GM21390 (cell line): Measurements from ENCODE around the gene CTSE.
"Not testable (repeated sequence)": the region's sequence is repeated elsewhere in the genome, so short reads cannot be mapped to it uniquely, and the experiment has no call there.

Experiments used
- ATAC-seq: cut with Tn5 transposase; IDR thresholded peaks from one replicate; pipeline ENCODE4 v1.9.1; 2021; ENCODE audit not compliant: unreplicated experiment

Gene CTSE

DNA sequence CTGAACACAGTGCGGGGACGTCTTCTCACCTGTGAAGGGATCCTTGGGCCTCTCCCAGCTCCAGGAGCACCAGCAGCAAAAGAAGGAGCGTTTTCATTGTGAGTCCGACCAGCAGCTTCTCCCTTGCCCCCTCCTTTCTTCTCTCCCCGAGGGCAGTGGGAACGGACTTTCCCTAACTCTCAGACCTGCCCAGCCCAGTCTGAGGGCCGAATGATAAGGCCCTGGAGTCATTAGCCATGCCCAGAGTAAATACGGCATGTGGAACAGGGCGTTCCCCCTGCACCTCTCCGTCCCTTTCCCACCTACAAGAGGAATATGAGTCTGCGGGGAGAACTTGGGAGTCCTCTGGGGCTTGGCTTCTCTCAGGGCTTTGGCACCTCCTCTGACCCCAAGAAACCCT is at the start of gene CTSE:
Gene CTSE, minus strand, starts transcription at position 201 of the 400 bp plus-strand sequence. Its CDS starts 104 bp downstream, at position 97.
- ATAC-seq = no peak

DNA sequence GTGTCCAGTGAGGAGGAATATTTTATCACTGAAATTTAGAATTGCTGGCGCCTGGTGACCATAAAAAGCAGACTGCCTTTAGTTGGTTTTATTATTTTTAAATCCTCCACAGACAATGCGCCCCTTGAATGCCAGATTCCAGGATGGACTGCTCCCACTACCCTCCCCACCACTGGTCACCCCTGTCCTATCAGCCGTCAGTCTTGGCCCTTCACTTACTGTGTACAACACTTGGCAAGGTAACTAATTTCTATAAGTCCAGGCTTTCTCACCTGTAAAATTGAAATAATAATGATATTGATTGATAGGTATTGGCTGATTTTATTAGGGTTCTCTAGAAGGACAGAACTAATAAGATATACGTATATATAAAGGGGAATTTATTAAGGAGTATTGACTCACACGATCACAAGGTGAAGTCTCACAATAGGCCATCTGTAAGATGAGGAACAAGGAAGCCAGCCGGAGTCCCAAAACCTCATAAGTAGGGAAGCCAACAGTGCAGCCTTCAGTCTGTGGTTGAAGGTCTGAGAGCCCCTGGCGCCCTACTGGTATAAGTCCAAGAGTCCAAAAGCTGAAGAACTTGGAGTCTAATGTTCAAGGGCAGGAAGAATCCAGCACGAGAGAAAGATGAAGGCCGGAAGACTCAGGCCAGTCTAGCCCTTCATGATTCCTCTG is 47.1 kb upstream of the CTSE start:
- ATAC-seq = no peak

DNA sequence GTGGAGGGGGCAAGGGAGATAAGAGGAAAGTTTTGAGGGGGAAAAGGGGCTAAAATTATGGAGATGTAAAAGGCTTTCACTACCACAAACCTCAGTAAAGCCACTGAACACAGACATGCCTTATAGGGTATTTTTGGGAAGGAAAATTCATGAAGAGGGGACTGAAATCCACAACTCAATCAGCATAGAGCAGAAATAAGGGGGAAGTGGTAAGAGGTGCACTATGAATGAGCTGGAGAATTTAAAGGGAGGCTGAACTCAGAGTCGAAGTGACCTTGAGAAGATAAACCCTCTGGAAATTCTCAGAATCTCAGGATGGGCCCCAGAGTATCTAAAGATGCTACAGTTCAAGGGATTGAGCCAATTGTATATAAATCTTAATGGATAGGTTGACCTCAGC is 44.6 kb upstream of the CTSE start:
- ATAC-seq = no peak

DNA sequence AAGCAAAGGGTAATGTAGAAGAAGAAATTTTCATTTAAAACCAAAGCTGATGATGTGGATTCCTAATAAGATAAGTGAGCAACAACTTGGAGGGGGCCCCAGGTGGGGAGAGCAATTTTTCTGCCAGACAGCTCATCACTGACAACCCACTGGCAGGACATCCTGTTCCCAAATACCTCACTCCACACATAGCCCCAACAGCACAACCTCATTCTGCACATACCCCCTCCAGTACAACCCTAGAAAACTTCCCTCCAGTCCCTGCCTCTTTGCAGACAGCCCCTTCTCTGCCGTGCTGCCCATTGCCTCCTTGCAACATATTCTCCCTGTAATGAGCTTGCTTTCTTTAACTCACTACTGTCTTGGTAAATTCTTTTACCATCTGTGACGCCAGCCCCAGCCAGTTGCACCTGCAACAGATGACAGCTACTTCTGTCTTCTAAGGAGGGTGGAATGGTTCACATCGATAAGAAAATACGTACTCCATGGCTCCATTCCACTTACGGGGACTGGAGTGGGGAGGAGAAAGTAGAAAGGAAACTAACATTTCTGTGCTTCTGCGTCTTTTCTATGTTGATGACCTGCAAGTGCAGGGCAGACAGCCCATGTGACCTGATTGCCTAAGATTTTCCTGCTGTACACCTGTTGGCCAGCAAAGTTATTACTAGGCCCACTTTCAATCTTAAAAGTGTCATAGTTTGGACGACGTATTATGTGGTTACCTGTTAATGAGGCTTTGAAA is 44.0 kb upstream of the CTSE start:
- ATAC-seq = no peak

DNA sequence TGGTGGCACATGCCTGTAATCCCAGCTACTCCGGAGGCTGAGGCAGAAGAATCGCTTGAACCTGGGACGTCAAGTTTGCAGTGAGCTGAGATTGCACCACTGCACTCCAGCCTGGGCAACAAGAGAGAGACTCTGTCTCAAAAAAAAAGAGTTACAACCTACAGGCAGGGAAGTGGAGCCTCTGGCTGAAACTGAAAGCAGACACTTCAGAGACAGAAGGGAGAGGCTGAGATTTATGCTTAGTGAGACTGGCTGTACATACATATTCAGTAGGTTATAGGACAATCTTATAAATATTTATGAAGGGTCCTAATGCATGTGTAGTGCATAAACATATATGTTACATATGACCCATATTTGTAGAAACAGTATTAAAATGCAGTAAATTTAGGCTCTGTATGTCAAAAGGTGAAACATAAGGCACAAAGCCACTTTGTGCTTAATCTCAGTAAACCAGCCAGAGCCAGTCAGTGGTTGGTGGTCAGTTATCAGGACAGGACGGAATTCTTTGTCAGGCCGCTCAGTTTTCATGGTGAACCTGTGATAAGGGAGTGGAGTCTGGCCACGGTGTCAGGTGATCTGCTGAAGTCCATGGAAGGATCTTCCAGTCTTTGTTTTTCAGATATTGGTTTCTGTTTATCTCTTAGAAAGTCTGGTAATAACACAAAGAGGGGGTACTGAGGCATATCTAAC is 42.9 kb upstream of the CTSE start:
- peak; percentile 88 for ATAC-seq

DNA sequence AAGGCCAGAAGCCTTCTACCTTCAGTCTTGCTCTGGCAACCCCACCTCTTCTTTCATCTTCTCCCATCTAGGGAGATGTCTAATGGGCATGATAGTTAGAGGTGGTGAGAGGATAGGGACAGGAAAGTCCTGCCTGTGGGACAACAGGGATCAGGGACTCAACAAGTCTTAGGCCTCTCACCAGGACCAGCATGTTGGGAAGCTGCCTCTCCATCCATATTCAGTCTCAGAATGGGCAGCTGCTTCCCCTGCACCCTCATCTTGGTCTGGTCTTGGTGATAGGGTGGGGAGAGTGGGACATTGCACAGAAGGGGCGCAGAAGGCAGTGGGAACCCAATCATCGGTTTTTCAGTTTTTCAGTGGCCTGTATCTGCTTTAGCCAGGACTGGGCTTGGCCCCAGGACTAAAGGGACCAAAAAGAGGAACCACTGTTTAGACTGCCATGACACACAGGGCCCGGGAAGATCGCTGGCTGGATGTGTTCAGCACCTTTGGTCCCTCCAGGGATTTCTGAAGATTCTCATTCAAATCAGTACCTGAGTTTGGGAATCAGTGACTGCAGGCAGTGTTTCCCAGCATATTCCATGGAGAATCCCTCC is 42.0 kb upstream of the CTSE start:
- no peak for ATAC-seq

DNA sequence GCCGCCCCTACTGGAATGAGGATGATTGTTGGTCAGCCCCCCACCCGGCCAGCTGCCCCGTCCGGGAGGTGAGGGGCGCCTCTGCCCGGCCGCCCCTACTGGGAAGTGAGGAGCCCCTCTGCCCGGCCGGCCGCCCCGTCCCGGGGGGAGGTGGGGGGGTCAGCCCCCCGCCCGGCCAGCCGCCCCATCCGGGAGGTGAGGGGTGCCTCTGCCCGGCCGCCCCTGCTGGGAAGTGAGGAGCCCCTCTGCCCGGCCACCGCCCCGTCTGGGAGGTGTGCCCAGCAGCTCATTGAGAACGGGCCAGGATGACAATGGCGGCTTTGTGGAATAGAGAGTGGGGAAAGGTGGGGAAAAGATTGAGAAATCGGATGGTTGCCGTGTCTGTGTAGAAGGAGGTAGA is 40.8 kb upstream of the CTSE start:
- not testable (repeated sequence) for ATAC-seq

DNA sequence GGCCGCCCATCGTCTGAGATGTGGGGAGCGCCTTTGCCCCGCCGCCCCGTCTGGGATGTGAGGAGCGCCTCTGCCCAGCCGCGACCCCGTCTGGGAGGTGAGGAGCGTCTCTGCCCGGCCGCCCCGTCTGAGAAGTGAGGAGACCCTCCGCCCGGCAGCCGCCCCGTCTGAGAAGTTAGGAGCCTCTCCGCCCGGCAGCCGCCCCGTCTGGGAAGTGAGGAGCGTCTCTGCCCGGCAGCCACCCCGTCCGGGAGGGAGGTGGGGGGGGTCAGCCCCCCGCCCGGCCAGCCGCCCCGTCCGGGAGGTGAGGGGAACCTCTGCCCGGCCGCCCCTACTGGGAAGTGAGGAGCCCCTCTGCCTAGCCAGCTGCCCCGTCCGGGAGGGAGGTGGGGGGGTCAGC is 40.3 kb upstream of the CTSE start:
- ATAC-seq = not testable (repeated sequence)

DNA sequence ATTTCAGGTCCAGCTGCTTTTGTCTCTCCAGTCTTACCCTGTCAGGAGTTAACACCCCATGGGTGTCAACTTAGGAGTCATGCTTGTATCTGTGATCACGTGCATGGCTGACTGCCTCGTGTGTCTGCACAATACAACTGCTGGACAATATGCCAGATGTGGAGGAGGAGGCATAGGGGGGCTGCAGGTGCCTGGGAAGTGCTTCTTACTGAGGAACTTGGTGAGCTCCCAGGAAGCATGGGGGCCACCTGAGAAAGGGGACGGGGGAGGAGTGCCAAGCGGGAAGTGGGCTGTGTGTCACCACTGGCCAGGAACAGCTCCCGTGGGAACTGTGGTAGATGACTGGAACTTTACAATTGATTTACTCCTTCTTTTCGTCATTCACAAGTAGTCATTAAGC is 38.8 kb upstream of the CTSE start:
- ATAC-seq = no peak

DNA sequence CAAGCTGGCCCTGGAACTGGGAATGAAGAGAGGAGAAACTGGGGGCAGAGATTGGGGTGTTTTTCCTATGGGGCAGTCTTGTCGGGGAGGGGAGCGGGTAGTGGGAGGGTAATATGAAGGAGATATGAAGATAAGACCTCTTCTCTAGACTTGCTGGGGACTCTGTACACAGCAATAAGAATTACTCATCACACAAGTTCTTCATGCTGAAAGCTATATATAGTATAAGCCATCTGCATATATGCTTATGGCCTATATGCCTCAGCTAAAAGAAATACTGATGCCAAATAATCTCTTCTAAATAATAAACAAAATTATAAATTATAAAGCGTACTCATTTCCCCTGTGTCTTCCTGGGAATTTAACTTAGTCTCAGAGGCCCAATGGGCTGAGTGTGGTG is 37.1 kb upstream of the CTSE start:
- ATAC-seq = no peak

DNA sequence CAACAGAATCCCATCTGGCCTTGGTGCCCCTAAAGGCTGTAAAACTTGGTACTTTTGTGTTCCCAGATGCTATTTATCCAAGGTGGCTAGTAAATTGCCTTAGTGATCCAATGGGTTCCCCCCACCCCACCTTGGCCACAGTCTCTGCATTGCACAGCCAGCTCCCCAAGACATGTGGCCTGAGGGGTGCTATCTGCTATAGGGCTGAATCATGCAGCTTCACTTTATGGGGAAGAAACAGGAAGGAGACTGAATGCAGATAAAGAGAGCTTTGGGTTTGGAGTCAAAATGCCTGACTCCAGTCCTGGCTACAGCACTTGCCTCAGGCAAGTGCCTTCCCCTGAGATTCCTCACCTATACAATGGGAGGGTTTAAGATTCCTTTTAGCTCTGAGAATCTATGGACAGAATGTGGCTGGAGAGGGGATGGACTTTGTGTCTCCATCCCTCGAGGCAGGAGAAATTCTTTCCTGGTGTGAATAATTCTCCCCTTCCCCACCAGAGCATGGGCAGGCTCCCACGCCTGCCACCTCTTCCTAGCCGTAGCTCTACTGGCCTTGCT is 35.7 kb upstream of the CTSE start:
- ATAC-seq = no peak

DNA sequence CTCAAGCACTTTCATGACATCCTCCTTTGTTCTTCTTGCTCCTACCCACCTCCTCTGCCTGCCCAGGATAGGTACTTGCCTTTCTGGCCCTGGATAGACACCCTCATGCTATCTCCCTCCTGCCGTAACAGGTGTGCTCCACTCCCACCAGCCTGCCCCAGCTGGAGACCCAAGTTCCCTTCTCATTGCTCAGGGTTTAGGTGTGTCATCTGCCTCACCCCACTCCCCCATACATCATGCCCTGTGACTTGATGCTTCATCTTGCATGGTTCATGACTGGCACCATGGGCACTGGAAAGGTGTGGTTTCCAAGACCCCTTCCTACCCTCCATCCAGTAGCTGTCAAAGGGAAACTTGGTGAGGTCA is 35.2 kb upstream of the CTSE start:
- no peak for ATAC-seq

DNA sequence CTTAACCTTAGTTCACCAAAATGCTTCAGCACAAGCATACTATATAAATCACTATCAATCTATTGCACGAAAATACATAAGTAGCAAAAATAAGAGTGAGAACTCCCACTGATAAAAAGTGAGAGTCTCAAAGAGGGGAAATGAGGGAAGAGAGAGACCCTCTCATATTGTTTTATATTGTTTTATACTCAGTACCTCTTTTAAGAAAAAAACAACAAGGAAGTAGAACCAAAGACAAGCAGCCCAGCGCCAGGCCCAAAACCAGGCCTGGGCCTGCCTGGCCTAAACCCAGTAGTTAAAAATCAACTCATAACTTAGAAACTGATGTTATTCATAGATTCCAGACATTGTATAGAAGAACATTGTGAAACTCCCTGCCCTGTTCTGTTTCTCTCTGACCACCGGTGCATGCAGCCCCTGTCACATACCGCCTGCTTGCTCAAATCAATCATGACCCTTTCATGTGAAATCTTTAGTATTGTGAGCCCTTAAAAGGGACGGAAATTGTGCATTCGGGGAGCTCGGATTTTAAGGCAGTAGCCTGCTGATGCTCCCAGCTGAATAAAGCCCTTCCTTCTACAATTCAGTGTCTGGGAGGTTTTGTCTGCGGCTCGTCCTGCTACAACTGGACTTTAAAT is 34.7 kb upstream of the CTSE start:
- not testable (repeated sequence) for ATAC-seq

DNA sequence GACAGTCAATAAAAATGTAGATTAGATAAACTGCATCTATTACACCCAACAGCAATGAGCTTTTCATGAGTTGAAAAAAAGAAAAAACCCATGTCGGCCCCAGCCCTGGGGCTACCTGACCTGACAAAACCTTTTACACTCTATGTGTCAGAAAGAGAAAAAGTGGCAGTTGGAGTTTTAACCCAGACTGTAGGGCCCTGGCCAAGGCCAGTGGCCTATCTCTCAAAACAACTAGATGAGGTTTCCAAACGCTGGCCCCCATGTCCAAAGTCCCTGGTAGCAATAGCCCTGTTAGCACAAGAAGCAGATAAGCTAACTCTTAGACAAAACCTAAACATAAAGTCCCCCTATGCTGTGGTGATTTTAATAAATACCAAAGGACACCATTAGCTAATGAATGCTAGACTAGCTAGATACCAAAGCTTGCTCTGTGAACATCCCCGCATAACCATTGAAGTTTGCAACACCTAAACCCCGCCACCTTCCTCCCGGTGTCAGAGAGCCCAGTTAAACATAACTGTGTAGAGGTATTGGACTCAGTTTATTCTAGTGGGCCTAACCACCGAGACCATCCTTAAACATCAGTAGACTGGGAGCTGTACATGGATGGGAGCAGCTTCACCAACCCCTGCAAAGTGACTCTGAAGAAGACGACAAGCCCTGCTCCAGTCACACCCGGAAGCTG is 32.1 kb upstream of the CTSE start:
- ATAC-seq = not testable (repeated sequence)

DNA sequence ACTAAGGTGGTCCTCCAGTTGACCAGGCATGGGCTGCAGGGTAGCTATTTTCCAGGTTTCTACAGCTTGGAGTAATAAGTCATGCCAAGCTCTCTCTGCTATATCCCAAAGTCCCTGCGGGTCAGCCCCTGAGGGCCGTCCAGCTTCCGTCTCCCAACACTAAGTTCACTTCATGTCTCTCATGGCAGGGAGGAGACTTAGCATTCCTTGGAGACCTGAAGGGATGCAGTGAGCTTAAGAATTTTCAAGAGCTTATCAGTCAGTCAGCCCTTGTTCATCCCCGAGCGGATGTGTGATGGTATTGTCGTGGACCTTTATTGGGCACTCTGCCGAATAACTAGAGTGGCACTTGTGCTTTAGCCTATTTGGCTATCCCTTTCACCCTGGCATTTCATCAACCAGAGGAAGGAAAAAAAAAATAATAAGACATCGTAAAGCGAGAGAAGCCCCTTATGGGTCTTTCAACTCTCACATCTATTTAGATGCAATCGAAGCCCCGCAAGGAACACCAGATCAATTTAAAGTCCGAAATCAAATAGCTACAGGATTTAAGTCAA is 31.5 kb upstream of the CTSE start:
- ATAC-seq = not testable (repeated sequence)

DNA sequence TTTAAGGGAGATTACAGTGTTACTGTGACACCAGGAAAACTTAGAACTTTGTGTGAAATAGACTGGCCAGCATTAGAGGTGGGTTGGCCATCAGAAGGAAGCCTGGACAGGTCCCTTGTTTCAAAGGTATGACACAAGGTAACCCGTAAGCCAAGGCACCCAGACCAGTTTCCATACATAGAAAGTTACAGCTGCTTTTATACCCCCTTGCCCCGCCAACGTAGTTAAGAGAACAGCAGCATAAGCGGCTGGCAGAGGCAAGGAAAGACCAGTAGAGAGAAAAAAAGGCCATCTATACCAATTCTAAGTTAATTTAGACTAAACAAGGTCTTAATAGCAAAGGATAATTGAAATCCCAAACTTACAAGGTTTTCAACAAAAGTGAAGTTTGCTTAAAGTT is 29.9 kb upstream of the CTSE start:
- not testable (repeated sequence) for ATAC-seq

DNA sequence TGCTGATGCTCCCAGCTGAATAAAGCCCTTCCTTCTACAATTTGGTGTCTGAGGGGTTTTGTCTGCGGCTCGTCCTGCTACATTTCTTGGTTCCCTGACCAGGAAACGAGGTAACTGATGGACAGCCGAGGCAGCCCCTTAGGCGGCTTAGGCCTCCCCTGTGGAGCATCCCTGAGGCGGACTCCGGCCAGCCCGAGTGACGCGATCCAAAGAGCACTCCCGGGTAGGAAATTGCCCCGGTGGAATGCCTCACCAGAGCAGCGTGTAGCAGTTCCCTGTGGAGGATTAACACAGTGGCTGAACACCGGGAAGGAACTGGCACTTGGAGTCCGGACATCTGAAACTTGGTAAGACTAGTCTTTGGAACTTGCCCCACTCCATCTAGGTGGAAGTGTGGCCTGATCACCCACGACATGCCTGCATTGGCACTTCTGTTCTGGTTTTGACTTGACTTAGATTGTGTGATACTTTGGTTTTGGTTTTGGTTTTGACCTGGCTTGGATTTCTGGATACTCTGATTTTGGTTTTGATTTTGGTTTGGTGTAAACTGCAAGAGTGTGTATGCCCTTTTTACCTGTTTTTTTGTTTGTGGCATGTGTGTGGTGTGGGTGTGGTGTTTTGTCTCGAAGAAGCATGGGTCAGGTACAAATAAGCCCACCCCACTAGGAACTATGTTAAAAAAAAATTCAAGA is 29.4 kb upstream of the CTSE start, which contains the start of gene RHEX:
Gene RHEX, plus strand, starts transcription at position 255 of the 692 bp plus-strand sequence. CDS start 44,656 bp downstream, outside the sequence.
- not testable (repeated sequence) for ATAC-seq

DNA sequence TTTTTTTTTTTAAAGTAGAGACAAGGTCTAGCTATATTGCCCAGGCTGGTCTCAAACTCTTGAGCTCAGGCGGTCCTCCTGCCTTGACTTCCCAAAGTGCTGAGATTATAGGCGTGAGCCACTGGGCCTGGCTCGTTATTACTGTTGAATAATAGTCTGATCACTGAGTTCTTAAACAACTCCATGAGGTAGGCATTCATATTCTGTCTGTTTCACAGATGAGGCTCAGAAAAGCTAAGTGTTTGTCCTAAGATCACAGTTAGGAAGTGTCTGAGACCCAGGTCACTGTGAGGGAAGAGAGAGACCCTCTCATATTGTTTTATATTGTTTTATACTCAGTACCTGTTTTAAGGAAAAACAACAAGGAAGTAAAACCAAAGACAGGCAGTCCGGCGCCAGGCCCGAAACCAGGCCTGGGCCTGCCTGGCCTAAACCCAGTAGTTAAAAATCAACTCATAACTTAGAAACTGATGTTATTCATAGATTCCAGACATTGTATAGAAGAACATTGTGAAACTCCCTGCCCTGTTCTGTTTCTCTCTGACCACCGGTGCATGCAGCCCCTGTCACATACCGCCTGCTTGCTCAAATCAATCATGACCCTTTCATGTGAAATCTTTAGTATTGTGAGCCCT is 28.7 kb upstream of the CTSE start:
- ATAC-seq = not testable (repeated sequence)
